ENCODE measurements around the gene HCN1. TPM values are rescaled to one million over a fixed set of nuclear protein-coding genes. Genes with fewer than 3 reads are reported as not detected.

HCN1 gene
- polyA plus RNA-seq, 2 of the 4 experiments (the other 2 are of a cell fraction), result not detected

GRCh38 chr5:45414620-45415573 lies 281.3 kb downstream of the HCN1 start:
- Histone ChIP-seq H3K4me1 (no peaks in the 10 kb centered on the region), H3K4me2 (no peak overlapping the region), H3K9me3 (no peaks in the 10 kb centered on the region), H3K4me3 (no peak overlapping the region), H3K27ac (no peak overlapping the region)
- ATAC-seq (no peak), DNase-seq (ENCODE audit: low read depth in 1 of 2, low spot score in 1 of 2) (no peak), FAIRE-seq (no peak)
- TF ChIP-seq POLR2A (IDR thresholded peaks at IDR 0.05; ENCODE audit: low read length) (no peak), SREBF2 (IDR thresholded peaks at IDR 0.05) (no peak), EHF (CRISPR knock-in tag; IDR thresholded peaks at IDR 0.05) (no peak), EHMT2 (IDR thresholded peaks at IDR 0.05; ENCODE audit: low read depth) (no peak), REST (IDR thresholded peaks at IDR 0.05) (no peak), JUN (IDR thresholded peaks at IDR 0.05) (no peak), USF2 (IDR thresholded peaks at IDR 0.05) (no peak), EP300 (IDR thresholded peaks at IDR 0.05) (no peak), KDM1A (IDR thresholded peaks at IDR 0.05; ENCODE audit: low read depth) (no peak)
- POLR2A ChIA-PET, result no interaction called here
- 0% methylated on average over 2 of the region's 2 CpGs for WGBS (ENCODE audit: missing lambda C conversion rate)
- CTCF ChIA-PET, result no interaction called here

- ATAC-seq, result no peak
- no peaks in the 10 kb centered on the region for H3K9me3 ChIP-seq
- CTCF ChIA-PET, result no interaction called here
- no peak for FAIRE-seq
- no peak overlapping the region for H3K4me2 ChIP-seq
- no peak for DNase-seq (ENCODE audit: low read depth in 1 of 2, low spot score in 1 of 2)
- WGBS (ENCODE audit: missing lambda C conversion rate), result 12% methylated on average over 3 of the region's 3 CpGs
- TF ChIP-seq KDM1A (IDR thresholded peaks at IDR 0.05; ENCODE audit: low read depth), result no peak
- TF ChIP-seq MAFK (IDR thresholded peaks at IDR 0.05; ENCODE audit: partially characterized antibody), result no peak
- no peak for TF ChIP-seq USF2 (IDR thresholded peaks at IDR 0.05)
- TF ChIP-seq FOXS1 (CRISPR knock-in tag; IDR thresholded peaks at IDR 0.05), result no peak
- no peak for TF ChIP-seq ZSCAN20 (CRISPR knock-in tag; IDR thresholded peaks at IDR 0.05)
- no peak for TF ChIP-seq BHLHE40 (IDR thresholded peaks at IDR 0.05; ENCODE audit: low read depth, low read length)
- TF ChIP-seq CHD2 (IDR thresholded peaks at IDR 0.05; ENCODE audit: low read length, partially characterized antibody), result no peak
- no peak for TF ChIP-seq RNF2 (IDR thresholded peaks at IDR 0.05; ENCODE audit: borderline replicate concordance, low read depth)
- TF ChIP-seq NPAS2 (CRISPR knock-in tag; IDR thresholded peaks at IDR 0.05; ENCODE audit: borderline replicate concordance), result no peak
- TF ChIP-seq RARB (CRISPR knock-in tag; IDR thresholded peaks at IDR 0.05), result no peak
- no peak for TF ChIP-seq ZC3H11A (IDR thresholded peaks at IDR 0.05)
- TF ChIP-seq HEYL (CRISPR knock-in tag; IDR thresholded peaks at IDR 0.05), result no peak
- TF ChIP-seq ATOH8 (CRISPR knock-in tag; IDR thresholded peaks at IDR 0.05; ENCODE audit: low read depth), result no peak
- TF ChIP-seq JUNB (IDR thresholded peaks at IDR 0.05), result no peak
- no peak for TF ChIP-seq ELK1 (IDR thresholded peaks at IDR 0.05; ENCODE audit: low read depth, low read length)
- no peak for TF ChIP-seq ZFP36 (IDR thresholded peaks at IDR 0.05; ENCODE audit: borderline replicate concordance, partially characterized antibody)
- no peak for TF ChIP-seq BCL3 (IDR thresholded peaks at IDR 0.05)
- TF ChIP-seq FOSL2 (IDR thresholded peaks at IDR 0.05), result no peak
- TF ChIP-seq FOSL2 (CRISPR knock-in tag; IDR thresholded peaks at IDR 0.05), result no peak
- POLR2A ChIA-PET, result no interaction called here
- no peak overlapping the region for H3K27ac ChIP-seq
- H3K4me1 ChIP-seq, result no peaks in the 10 kb centered on the region
- no peak overlapping the region for H3K4me3 ChIP-seq
Observed at GRCh38 chr5:45411971-45412612, 284.1 kb downstream of the HCN1 start.

Measured in A549 (cell line).